GM23338 (cell line): ENCODE data around the gene CHSY1.

Experiments
- CREB1 ChIP-seq: fragments of 250-450 bp; sonication (Bioruptor Pico); IDR thresholded peaks from 2 replicates; pipeline ENCODE4 v1.5.0; 2020; ENCODE audit warnings: low read depth, mild to moderate bottlenecking, moderate library complexity
- CTCF ChIP-seq, 2 experiments: fragments of 200-600 bp in 1 of 2; sonication (generic) in 1 of 2; conservative IDR thresholded peaks; 2 replicates each; pipeline versions ENCODE4 v1.5.1 to v1.6.1; 2016 to 2017; ENCODE audit warnings: antibody characterized with exemption in 2 of 2, low read depth in 2 of 2, mild to moderate bottlenecking in 2 of 2, moderate library complexity in 1 of 2
- ETS1 ChIP-seq: IDR thresholded peaks from 2 replicates; pipeline ENCODE4 v1.6.1; 2016; ENCODE audit warnings: antibody characterized with exemption
- EZH2 ChIP-seq: fragments of 200-600 bp; sonication (generic); IDR thresholded peaks from one replicate; pipeline ENCODE4 v1.8.0; 2017; ENCODE audit warnings: antibody characterized with exemption, mild to moderate bottlenecking, low read depth; ENCODE audit not compliant: unreplicated experiment
- EZH2phosphoT487 ChIP-seq: fragments of 200-600 bp; sonication (generic); IDR thresholded peaks from one replicate; pipeline ENCODE4 v1.8.1; 2018; ENCODE audit warnings: antibody characterized with exemption; ENCODE audit not compliant: unreplicated experiment
- JUNB ChIP-seq: IDR thresholded peaks from one replicate; pipeline ENCODE4 v1.6.1; 2016; ENCODE audit warnings: antibody characterized with exemption; ENCODE audit not compliant: unreplicated experiment
- NANOG ChIP-seq: IDR thresholded peaks from 2 replicates; pipeline ENCODE4 v1.6.1; 2016; ENCODE audit warnings: antibody characterized with exemption, borderline replicate concordance
- POLR2AphosphoS5 ChIP-seq: IDR thresholded peaks from 2 replicates; pipeline ENCODE4 v1.6.1; 2016; ENCODE audit warnings: antibody characterized with exemption, low read depth
- REST ChIP-seq: IDR thresholded peaks from one replicate; pipeline ENCODE4 v1.6.1; 2018; ENCODE audit warnings: antibody characterized with exemption; ENCODE audit not compliant: unreplicated experiment
- STAT1 ChIP-seq: IDR thresholded peaks from one replicate; pipeline ENCODE4 v1.6.1; 2016; ENCODE audit warnings: antibody characterized with exemption; ENCODE audit not compliant: unreplicated experiment
- ZNF114 ChIP-seq: fragments of 250-450 bp; sonication (Bioruptor Pico); IDR thresholded peaks from 2 replicates; pipeline ENCODE4 v1.5.0; 2020; ENCODE audit warnings: mild to moderate bottlenecking, moderate library complexity
- ZNF331 ChIP-seq: fragments of 250-450 bp; sonication (Bioruptor Pico); IDR thresholded peaks from 2 replicates; pipeline ENCODE4 v1.5.0; 2020; ENCODE audit warnings: low read depth, mild to moderate bottlenecking, moderate library complexity

GRCh38 chr15:101185770-101186169 lies 66.1 kb downstream of the CHSY1 start:
- no peak for TF ChIP-seq REST
- no peak for TF ChIP-seq CTCF (conservative IDR thresholded peaks at IDR 0.05; ENCODE audit: low read depth in 2 of 2)
- no peak for TF ChIP-seq ZNF331
- no peak for TF ChIP-seq EZH2
- TF ChIP-seq POLR2AphosphoS5: no peak
- no peak for TF ChIP-seq NANOG
- no peak for TF ChIP-seq JUNB
- TF ChIP-seq CREB1: no peak
- TF ChIP-seq ETS1: no peak
- no peak for TF ChIP-seq EZH2phosphoT487
- TF ChIP-seq ZNF114 (CRISPR knock-in tag): no peak
- TF ChIP-seq STAT1: no peak
